Progenitor cell of endocrine pancreas (in vitro differentiated cells): ENCODE data around the gene NHSL2. TPM values are rescaled to one million over a fixed set of nuclear protein-coding genes. Genes with fewer than 3 reads are reported as not detected.

Source experiments
- DNase-seq: peaks from one replicate; pipeline ENCODE4 v3.0.0; 2021; ENCODE audit warnings: low spot score; ENCODE audit not compliant: unreplicated experiment
- H3K27ac Mint-ChIP-seq: 2 replicates; pipeline ENCODE4 v1.8.0; 2021; ENCODE audit warnings: mild to moderate bottlenecking, moderate library complexity, mixed read lengths
- H3K27me3 Mint-ChIP-seq: 2 replicates; pipeline ENCODE4 v1.8.0; 2021; ENCODE audit warnings: mixed read lengths
- H3K36me3 Mint-ChIP-seq: 2 replicates; pipeline ENCODE4 v1.8.0; 2022; ENCODE audit warnings: mixed read lengths; ENCODE audit not compliant: insufficient read depth
- H3K4me1 Mint-ChIP-seq: 2 replicates; pipeline ENCODE4 v1.8.0; 2021; ENCODE audit warnings: low read depth, mixed read lengths
- H3K4me3 Mint-ChIP-seq: 2 replicates; pipeline ENCODE4 v1.8.0; 2021; ENCODE audit warnings: low read depth, mild to moderate bottlenecking, moderate library complexity, mixed read lengths
- H3K9me3 Mint-ChIP-seq: 2 replicates; pipeline ENCODE4 v1.8.0; 2021; ENCODE audit warnings: low read depth, mixed read lengths
- CTCF ChIP-seq: fragments of 200-600 bp; sonication (generic); IDR thresholded peaks from one replicate; pipeline ENCODE4 v1.5.0; 2021; ENCODE audit warnings: antibody characterized with exemption, mild to moderate bottlenecking; ENCODE audit not compliant: unreplicated experiment
- total RNA-seq: library from RNA; stranded (reverse); gene quantifications from 2 replicates; pipeline ENCODE4 v1.2.1, GENCODE V29; 2021

Gene NHSL2
- total RNA-seq, 1 donor from 2014 or later: 3.4 TPM

DNA sequence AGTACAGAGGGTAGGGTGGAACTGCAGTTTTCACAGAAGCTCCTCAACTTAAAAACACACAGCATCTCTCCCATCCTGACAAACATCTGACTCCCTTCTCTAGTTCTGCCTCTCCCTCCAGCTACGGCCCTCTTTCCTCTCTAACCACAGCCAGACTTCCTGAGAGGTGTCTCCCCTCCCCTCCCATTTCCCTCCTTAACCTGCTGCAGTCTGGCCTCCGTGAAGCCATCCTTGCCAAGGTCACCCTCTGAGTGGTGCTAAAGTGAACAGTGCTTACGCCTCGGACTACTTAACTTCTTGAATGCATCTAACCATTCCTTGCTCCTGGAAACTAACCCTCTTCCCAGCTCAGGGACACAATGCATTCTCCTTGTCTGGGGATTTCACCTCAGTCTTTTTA, 167.8 kb downstream of the NHSL2 start:
- Mint-ChIP-seq H3K9me3 (peaks cover 16% of the 10 kb centered on the region), H3K27ac (no peak overlapping the region), H3K4me1 (peaks cover 18% of the 10 kb centered on the region), H3K36me3 (no peaks in the 10 kb centered on the region), H3K4me3 (no peak overlapping the region), H3K27me3 (no peaks in the 10 kb centered on the region)
- no peak for DNase-seq
- no peak for TF ChIP-seq CTCF

DNA sequence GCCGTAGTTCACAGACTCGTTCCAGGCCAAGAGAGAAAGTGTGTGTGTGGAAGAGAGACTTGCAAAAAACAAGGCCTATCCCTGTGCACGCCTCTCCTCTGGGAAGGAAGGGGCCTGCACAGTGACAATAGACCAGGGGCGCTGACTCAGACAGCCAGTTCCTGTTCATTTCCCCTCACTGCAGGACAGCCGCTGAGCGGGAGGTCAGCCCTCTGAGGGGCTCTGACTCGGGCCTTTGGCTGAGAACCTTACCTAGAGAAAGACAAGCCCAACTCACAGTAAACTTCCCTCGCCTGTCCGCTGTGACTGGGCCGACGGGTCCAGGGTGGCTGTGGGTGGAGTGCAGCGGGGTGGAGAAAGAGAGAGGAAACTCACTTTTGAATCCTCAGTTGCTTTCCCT, 169.0 kb downstream of the NHSL2 start:
- Mint-ChIP-seq H3K4me3 (no peak overlapping the region), H3K27ac (peak overlapping the region; percentile 65)
- no peak for DNase-seq

GRCh38 chrX:72080150-72080549, 169.5 kb downstream of the NHSL2 start:
- no peak for DNase-seq
- H3K4me3 Mint-ChIP-seq: no peak overlapping the region
- H3K4me1 Mint-ChIP-seq: peaks cover 21% of the 10 kb centered on the region
- H3K27ac Mint-ChIP-seq: peak overlapping the region; percentile 65
- H3K27me3 Mint-ChIP-seq: no peaks in the 10 kb centered on the region
- peaks cover 20% of the 10 kb centered on the region for H3K9me3 Mint-ChIP-seq
- no peaks in the 10 kb centered on the region for H3K36me3 Mint-ChIP-seq
- TF ChIP-seq CTCF: no peak

More for the DNA sequence above, 169.0 kb downstream of the NHSL2 start:
- Mint-ChIP-seq H3K4me1 (peaks cover 21% of the 10 kb centered on the region), H3K27me3 (no peaks in the 10 kb centered on the region), H3K36me3 (no peaks in the 10 kb centered on the region), H3K9me3 (peaks cover 20% of the 10 kb centered on the region)
- no peak for TF ChIP-seq CTCF

DNA sequence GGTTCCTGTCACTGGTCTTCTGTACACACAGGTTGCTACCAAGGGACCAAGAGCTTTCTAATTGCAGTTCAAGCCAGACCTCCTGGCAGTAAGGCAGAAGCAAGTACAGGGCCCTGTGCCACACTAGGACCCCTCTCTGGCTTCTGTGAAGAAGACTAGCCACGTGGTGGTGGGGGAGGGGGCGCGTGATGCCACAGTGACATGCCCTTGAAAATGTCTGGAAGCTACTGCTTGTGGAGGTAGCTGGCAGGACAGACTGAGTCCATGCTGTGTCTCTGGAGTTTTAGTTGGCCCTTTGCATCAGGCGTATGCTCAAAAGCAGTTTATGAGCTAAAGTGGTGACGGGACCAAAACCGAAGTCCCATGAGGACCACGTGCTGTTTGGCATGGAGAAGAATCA, 170.2 kb downstream of the NHSL2 start:
- Mint-ChIP-seq H3K9me3 (peaks cover 17% of the 10 kb centered on the region), H3K27me3 (no peaks in the 10 kb centered on the region), H3K27ac (peak overlapping the region; percentile 95)

GRCh38 chrX:72081605-72082320, 171.1 kb downstream of the NHSL2 start:
- peaks cover 17% of the 10 kb centered on the region for H3K9me3 Mint-ChIP-seq
- H3K27me3 Mint-ChIP-seq: no peaks in the 10 kb centered on the region
- no peak overlapping the region for H3K4me3 Mint-ChIP-seq
- H3K4me1 Mint-ChIP-seq: peaks cover 21% of the 10 kb centered on the region
- peak overlapping the region; percentile 95 for H3K27ac Mint-ChIP-seq
- no peak for DNase-seq
- H3K36me3 Mint-ChIP-seq: no peaks in the 10 kb centered on the region
- TF ChIP-seq CTCF: no peak

More for the DNA sequence above, 170.2 kb downstream of the NHSL2 start:
- no peaks in the 10 kb centered on the region for H3K36me3 Mint-ChIP-seq
- no peak overlapping the region for H3K4me3 Mint-ChIP-seq
- no peak for DNase-seq
- TF ChIP-seq CTCF: no peak
- peaks cover 21% of the 10 kb centered on the region for H3K4me1 Mint-ChIP-seq
